ENCODE measurements around the gene SMARCB1. TPM values are rescaled to one million over a fixed set of nuclear protein-coding genes. Genes with fewer than 3 reads are reported as not detected.
A peak's percentile ranks its signal among the peaks of the same experiment; 100 is the strongest.

SMARCB1 gene
- total RNA-seq, 1 experiment from 2014 or later, result 136 TPM

DNA sequence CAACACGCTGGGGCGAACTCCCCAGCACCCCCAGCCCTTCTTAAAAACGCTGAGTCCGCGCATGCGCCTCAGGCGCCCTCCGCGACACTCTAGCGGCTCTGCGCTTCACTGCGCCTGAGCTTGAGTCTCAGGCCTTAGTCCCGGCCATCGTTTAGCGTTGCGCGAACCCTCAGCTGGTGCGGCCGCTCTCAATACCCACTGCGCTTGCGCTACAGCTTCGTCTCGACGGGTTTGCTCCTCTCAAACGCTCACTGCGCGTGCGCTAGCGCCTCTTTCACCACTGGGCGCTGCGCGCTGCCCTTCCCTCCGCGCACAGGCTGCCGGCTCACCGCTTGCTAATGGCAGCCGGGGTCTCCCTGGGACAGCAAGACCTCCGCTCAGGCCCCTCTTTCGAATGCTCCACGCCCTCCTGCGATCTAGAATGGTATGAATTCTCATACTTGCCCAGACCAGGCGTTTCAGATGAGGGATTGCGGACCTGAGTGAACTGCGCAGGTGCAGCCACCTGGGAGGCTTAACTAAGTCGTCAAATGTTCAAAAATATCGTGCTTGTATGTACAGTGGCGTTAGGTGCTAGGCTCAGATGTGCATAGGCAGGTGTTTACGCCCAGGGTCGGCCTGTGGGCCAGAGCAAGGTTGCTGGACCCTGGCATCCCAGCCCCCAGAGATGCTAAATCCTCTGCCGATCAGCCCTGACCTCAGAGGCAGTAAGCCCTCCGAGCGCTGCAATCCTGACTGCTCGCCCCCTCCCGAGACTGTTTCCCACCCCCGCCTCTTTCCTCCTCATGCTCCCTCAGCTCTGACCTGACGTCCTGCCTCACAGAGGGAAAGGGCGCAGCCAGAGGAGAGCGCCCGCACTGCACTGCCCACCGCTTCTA, 71.1 kb downstream of the SMARCB1 start, which contains the start of gene SLC2A11:
Gene SLC2A11 (plus strand): TSS at position 270 of the 878 bp plus-strand sequence. CDS start 125 bp downstream, at position 395.
- H3T11ph ChIP-seq (ENCODE audit: low read length), result no peak within 1 kb of the TSS
- H2BK20ac ChIP-seq (ENCODE audit: low read depth, low read length, poor library complexity, severe bottlenecking), result no peak within 1 kb of the TSS
- H3K4me2 ChIP-seq (ENCODE audit: insufficient read depth, insufficient read length, low read length), result peak within 1 kb of the TSS; percentile 91
- H3K18ac ChIP-seq (ENCODE audit: insufficient read length, low read depth, low read length), result peak within 1 kb of the TSS; percentile 24
- DNase-seq, result peak; percentile 98
- H2AFZ ChIP-seq (ENCODE audit: low read length), result no peak within 1 kb of the TSS
- Mint-ChIP-seq H3K9me3 (no peaks in the 10 kb centered on the region; a peak in 1 of 5 replicates), H3K27ac (peak within 1 kb of the TSS; percentile 92 to 97 (median 97); a peak in 6 of 7 replicates), H3K4me3 (peak within 1 kb of the TSS; percentile 83), H3K4me1 (peaks cover 20 to 21% of the 10 kb centered on the region in 2 experiments), H3K27me3 (ENCODE audit: low read depth) (no peaks in the 10 kb centered on the region), H3K36me3 (ENCODE audit: insufficient read depth in 1 of 3, low read depth in 3 of 3) (peaks cover under 1 to 3% (median 2%) of the 10 kb centered on the region in 3 experiments; a peak in 2 of 7 replicates)
- no peaks in the 10 kb centered on the region for H3K79me2 ChIP-seq (ENCODE audit: insufficient read depth, low read length)
- H3K27me3 ChIP-seq (ENCODE audit: insufficient read depth, low read length), result no peaks in the 10 kb centered on the region
- H4K5ac ChIP-seq (ENCODE audit: insufficient read length, low read depth, low read length), result no peak within 1 kb of the TSS
- no peak within 1 kb of the TSS for H3K4ac ChIP-seq (ENCODE audit: low read depth, low read length)
- H3K23ac ChIP-seq (ENCODE audit: insufficient read length, low read depth, low read length), result no peak within 1 kb of the TSS
- peak; percentile 32; the same call in 2 of the 3 replicates for TF ChIP-seq CTCF (conservative IDR thresholded peaks at IDR 0.05)
- H2BK5ac ChIP-seq (ENCODE audit: insufficient read length, low read length), result no peak within 1 kb of the TSS
- H3K23me2 ChIP-seq (ENCODE audit: insufficient read length, low read depth, low read length, poor library complexity, severe bottlenecking), result peaks cover 14% of the 10 kb centered on the region
- no peaks in the 10 kb centered on the region for H3K9me3 ChIP-seq (ENCODE audit: control insufficient read depth, low read depth, low read length)
- H2BK15ac ChIP-seq (ENCODE audit: low read depth, low read length), result no peak within 1 kb of the TSS
- H3K9ac ChIP-seq (ENCODE audit: extremely low read depth, insufficient read length, low read length), result peak within 1 kb of the TSS; percentile 49
- H3K79me1 ChIP-seq (ENCODE audit: insufficient read depth, low read depth, low read length, poor library complexity, severe bottlenecking), result no peaks in the 10 kb centered on the region
- 0 out of 2 replicates have a peak, but pooled peaks cover 2% of the 10 kb centered on the region for H3K4me1 ChIP-seq (ENCODE audit: insufficient read depth, low read length)
- H3K56ac ChIP-seq (ENCODE audit: insufficient read length, low read depth, low read length), result no peak within 1 kb of the TSS
- no peak within 1 kb of the TSS for H2BK12ac ChIP-seq (ENCODE audit: insufficient read length, low read depth, low read length)
- H3K27ac ChIP-seq (ENCODE audit: insufficient read length, low read depth, low read length), result no peak within 1 kb of the TSS
- peak within 1 kb of the TSS; percentile 28 for H3K14ac ChIP-seq (ENCODE audit: insufficient read depth, low read length)
- no peak within 1 kb of the TSS for H4K8ac ChIP-seq (replicated peaks; ENCODE audit: insufficient read length, low read depth, low read length)
- no peaks in the 10 kb centered on the region for H4K20me1 ChIP-seq (ENCODE audit: control insufficient read depth, insufficient read depth, insufficient read length)
- no peak within 1 kb of the TSS for H4K91ac ChIP-seq (ENCODE audit: insufficient read length, low read depth, low read length)
- H2BK120ac ChIP-seq (ENCODE audit: low read depth, low read length, poor library complexity, severe bottlenecking), result no peak within 1 kb of the TSS
- H2AK5ac ChIP-seq (ENCODE audit: insufficient read length, low read length), result no peak within 1 kb of the TSS
- WGBS (ENCODE audit: extremely low coverage, insufficient read length, low lambda C conversion rate), result no CpG with 5 or more reads among the region's 60 CpGs
